H1 (cell line): ENCODE measurements around the gene ATP5PB. TPM values are rescaled to one million over a fixed set of nuclear protein-coding genes. Genes with fewer than 3 reads are reported as not detected.

ENCODE experiments used
- KDM5A ChIP-seq: fragments of 200-600 bp; IDR thresholded peaks from 2 replicates; pipeline ENCODE4 v1.7.1; 2012; ENCODE audit warnings: mild to moderate bottlenecking, low read length, inconsistent platforms, mixed read lengths
- MAFK ChIP-seq: IDR thresholded peaks from 2 replicates; pipeline ENCODE4 v1.6.1; 2012; ENCODE audit warnings: low read depth, mild to moderate bottlenecking, improper control_type of control experiment, low read length
- PHF8 ChIP-seq: fragments of 200-600 bp; sonication (generic); conservative IDR thresholded peaks from 2 replicates; pipeline ENCODE4 v1.7.1; 2012; ENCODE audit warnings: low read depth, mild to moderate bottlenecking, inconsistent platforms, low read length, moderate library complexity
- RNF2 ChIP-seq: fragments of 200-900, 300-1000 bp; sonication (generic); IDR thresholded peaks from 2 replicates; pipeline ENCODE4 v1.7.1; 2016; ENCODE audit warnings: borderline replicate concordance, low read depth, mild to moderate bottlenecking, antibody characterized with exemption, low read length; ENCODE audit not compliant: poor library complexity, severe bottlenecking; ENCODE audit errors: missing control alignments
- polyA plus RNA-seq, 7 experiments: library from polyadenylated mRNA; depleted of rRNA in 3 of 7; stranded (reverse) in 5 of 7; unstranded in 2 of 7; fragments of >200 nt in 5 of 7; fragments of 200-250 nt in 2 of 7; gene quantifications; 1 replicate in 5 of 7; 2 replicates in 1 of 7; 4 replicates in 1 of 7; pipeline versions ENCODE4 v1.2.1 to v1.2.3, GENCODE V29; 2011 to 2013; ENCODE audit warnings: missing spikeins in 2 of 7, mixed read lengths in 2 of 7
- total RNA-seq: library from RNA; stranded (reverse); fragmentation: NEBNext Ultra II Directional; extraction: Animal tissue kit (Norgen Biotek cat#: 25700); gene quantifications from 2 replicates; pipeline ENCODE4 v1.2.1, GENCODE V29; 2021

ATP5PB gene
- total and polyA plus RNA-seq, 2 of the 8 experiments (the other 6 are each of a cell fraction or from before 2014, with no cell fraction given), result 232 to 262 TPM

DNA sequence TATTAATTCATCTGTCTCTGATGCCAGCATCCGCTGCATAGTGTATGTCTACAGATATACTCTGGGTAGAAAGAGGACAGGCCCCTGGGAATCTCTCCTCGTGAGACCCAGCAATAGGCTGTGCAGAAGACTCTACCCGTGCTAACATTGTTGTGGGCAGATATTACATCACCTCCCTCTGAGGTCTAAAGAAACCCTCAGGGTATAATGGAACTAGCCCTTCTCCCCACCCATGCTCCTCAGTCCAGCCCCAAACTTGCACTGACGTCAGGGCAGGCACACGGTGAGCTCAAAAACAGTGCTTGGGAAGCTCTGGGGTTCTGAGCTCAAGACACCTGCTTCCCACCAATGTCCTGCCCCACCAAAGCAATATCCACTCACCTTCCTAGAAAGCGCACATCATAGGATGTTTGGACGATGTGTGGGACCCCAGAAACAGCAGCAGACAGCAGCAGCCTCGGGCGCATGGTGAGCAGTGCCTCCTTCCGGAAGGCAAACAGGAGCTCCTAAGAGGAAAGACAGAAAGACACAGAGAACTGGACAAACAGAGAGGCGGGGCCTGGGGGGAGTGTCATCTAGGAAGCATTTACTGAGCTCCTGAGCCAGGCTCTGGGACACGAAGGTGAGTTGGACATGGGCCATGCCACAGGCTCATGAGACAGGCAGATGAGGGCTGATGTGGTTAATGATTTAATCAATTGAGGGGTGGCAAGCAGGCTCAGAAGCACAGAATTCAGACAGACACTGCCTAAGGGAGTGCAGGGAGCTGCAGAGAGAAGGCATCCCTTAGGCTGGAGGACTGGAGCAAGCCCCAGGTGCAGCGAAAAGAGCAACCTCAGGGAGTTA, 26.5 kb upstream of the ATP5PB start (continued):
- no peak for TF ChIP-seq RNF2
- TF ChIP-seq KDM5A, result no peak
- no peak for TF ChIP-seq PHF8
- TF ChIP-seq MAFK, result no peak
